Retinal pigment epithelial cell (primary cell): Measurements from ENCODE around the gene OTUB2.

ENCODE experiments used
- DNase-seq: peaks from one replicate; pipeline ENCODE4 v3.0.0-alpha.2; 2010; ENCODE audit warnings: low read depth
- H3K4me3 ChIP-seq: 2 replicates; pipeline ENCODE4 v1.5.1; 2011; ENCODE audit warnings: mild to moderate bottlenecking, low read length, control low read depth, moderate library complexity
- CTCF ChIP-seq: conservative IDR thresholded peaks from 2 replicates; pipeline ENCODE4 v1.5.1; 2011; ENCODE audit warnings: low read depth, low read length, control low read depth, inconsistent platforms

OTUB2 gene

GRCh38 chr14:93996130-93996695, 29.9 kb upstream of the OTUB2 start:
- TF ChIP-seq CTCF = no peak
- no peak for DNase-seq
- no peak overlapping the region for H3K4me3 ChIP-seq

GRCh38 chr14:93997082-93997481, 29.1 kb upstream of the OTUB2 start, which contains the start of gene CCDC197:
Gene CCDC197, plus strand, starts transcription at chr14:93997301. Its CDS starts 831 bp downstream, at chr14:93998132.
- TF ChIP-seq CTCF = no peak
- H3K4me3 ChIP-seq = no peak within 1 kb of the TSS
- no peak for DNase-seq

- no peak for TF ChIP-seq CTCF
- no peak overlapping the region for H3K4me3 ChIP-seq
- no peak for DNase-seq
These were observed 27.9 kb upstream of the OTUB2 start for GRCh38 chr14:93997916-93998870.

- no peak for DNase-seq
- H3K4me3 ChIP-seq = no peak overlapping the region
- no peak for TF ChIP-seq CTCF
These were observed 27.2 kb upstream of the OTUB2 start for GRCh38 chr14:93998871-93999403.

- H3K4me3 ChIP-seq = no peak overlapping the region
- no peak for TF ChIP-seq CTCF
- no peak for DNase-seq
These were observed 26.6 kb upstream of the OTUB2 start for GRCh38 chr14:93999573-93999972.

GRCh38 chr14:94000267-94000666, 25.9 kb upstream of the OTUB2 start:
- no peak overlapping the region for H3K4me3 ChIP-seq
- no peak for DNase-seq
- no peak for TF ChIP-seq CTCF

- no peak for DNase-seq
- no peak overlapping the region for H3K4me3 ChIP-seq
- TF ChIP-seq CTCF = no peak
These were observed 25.1 kb upstream of the OTUB2 start for GRCh38 chr14:94001016-94001415.
